GM12891 (cell line): ENCODE data around the gene TAOK2.

Experiments
- POLR2A ChIP-seq: IDR thresholded peaks from 2 replicates; pipeline ENCODE4 v1.6.1; 2011; ENCODE audit warnings: low read depth, low read length, control low read depth
- POLR2AphosphoS5 ChIP-seq: IDR thresholded peaks from 2 replicates; pipeline ENCODE4 v1.6.1; 2011; ENCODE audit warnings: low read depth, low read length, control low read depth
- TAF1 ChIP-seq: IDR thresholded peaks from 2 replicates; pipeline ENCODE4 v1.6.1; 2011; ENCODE audit warnings: low read depth, low read length, control low read depth

DNA sequence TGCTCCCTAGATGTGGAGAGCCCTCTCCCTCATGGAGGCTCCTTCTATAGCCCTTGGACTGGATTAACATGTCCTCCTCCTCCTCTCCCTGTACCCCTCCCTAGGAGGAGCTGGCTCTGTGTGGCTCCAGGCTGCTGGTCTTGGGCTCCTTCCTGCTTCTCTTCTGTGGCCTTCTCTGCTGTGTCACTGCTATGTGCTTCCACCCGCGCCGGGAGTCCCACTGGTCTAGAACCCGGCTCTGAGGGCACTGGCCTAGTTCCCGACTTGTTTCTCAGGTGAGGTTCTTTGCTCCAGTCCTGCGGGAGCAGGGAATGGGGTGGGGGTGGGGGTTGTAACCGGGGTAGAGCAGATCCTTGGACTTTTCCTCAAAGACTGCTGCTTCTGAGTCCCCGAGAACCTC lies 2.4 kb upstream of the TAOK2 start:
- TF ChIP-seq POLR2AphosphoS5: no peak
- TF ChIP-seq POLR2A: no peak
- no peak for TF ChIP-seq TAF1
